HG03280 (cell line): ENCODE data around the gene MICALL1.
A peak's percentile ranks its signal among the peaks of the same experiment; 100 is the strongest.
"Not testable (repeated sequence)": the region's sequence is repeated elsewhere in the genome, so short reads cannot be mapped to it uniquely, and the experiment has no call there.

Experiments used
- ATAC-seq: cut with Tn5 transposase; IDR thresholded peaks from one replicate; pipeline ENCODE4 v1.9.1; 2021; ENCODE audit warnings: mild to moderate bottlenecking, moderate library complexity; ENCODE audit not compliant: unreplicated experiment

MICALL1 gene

GRCh38 chr22:37929390-37929789, 23.3 kb downstream of the MICALL1 start:
- no peak for ATAC-seq

GRCh38 chr22:37930270-37930951, 24.3 kb downstream of the MICALL1 start:
- no peak for ATAC-seq

GRCh38 chr22:37930952-37931440, 24.9 kb downstream of the MICALL1 start:
- ATAC-seq, result no peak

- no peak for ATAC-seq
These were observed 25.8 kb downstream of the MICALL1 start for GRCh38 chr22:37931893-37932389.

- ATAC-seq, result no peak
These were observed 26.3 kb downstream of the MICALL1 start for GRCh38 chr22:37932401-37932800.

GRCh38 chr22:37932821-37933578, 26.9 kb downstream of the MICALL1 start:
- ATAC-seq, result no peak

- ATAC-seq, result peak; percentile 84
These were observed 27.7 kb downstream of the MICALL1 start for GRCh38 chr22:37933711-37934376.

GRCh38 chr22:37940698-37941376, 34.7 kb downstream of the MICALL1 start:
- no peak for ATAC-seq

- ATAC-seq, result no peak
These were observed 36.0 kb downstream of the MICALL1 start for GRCh38 chr22:37942133-37942532.

GRCh38 chr22:37943136-37943824, 37.2 kb downstream of the MICALL1 start:
- ATAC-seq, result no peak

GRCh38 chr22:37943825-37944198, 37.7 kb downstream of the MICALL1 start:
- ATAC-seq, result no peak

GRCh38 chr22:37944423-37944822, 38.3 kb downstream of the MICALL1 start:
- ATAC-seq, result not testable (repeated sequence)

- ATAC-seq, result not testable (repeated sequence)
These were observed 41.2 kb downstream of the MICALL1 start for GRCh38 chr22:37947142-37947795.

- no peak for ATAC-seq
These were observed 45.2 kb downstream of the MICALL1 start for GRCh38 chr22:37951305-37951704.

GRCh38 chr22:37952629-37953028, 46.5 kb downstream of the MICALL1 start:
- not testable (repeated sequence) for ATAC-seq

- no peak for ATAC-seq
These were observed 47.0 kb downstream of the MICALL1 start for GRCh38 chr22:37953062-37953436.

GRCh38 chr22:37953437-37954179, 47.5 kb downstream of the MICALL1 start, which contains the start of the genes C22orf23 and POLR2F:
Gene C22orf23 (minus strand): TSS chr22:37953601. CDS start chr22:37953149, 452 bp downstream.
Gene POLR2F (plus strand): TSS chr22:37953699. CDS start chr22:37953788, 89 bp downstream.
- ATAC-seq, result peak; percentile 86

GRCh38 chr22:37954686-37955085, 48.6 kb downstream of the MICALL1 start:
- no peak for ATAC-seq
